ENCODE measurements around the gene CHL1. TPM values are rescaled to one million over a fixed set of nuclear protein-coding genes. Genes with fewer than 3 reads are reported as not detected.

Gene CHL1
- total and polyA plus RNA-seq, 2 donors (not counting 1 experiment from before 2014, with no cell fraction given) = 6.2 to 18.0 TPM

- no peaks in the 10 kb centered on the region for H3K36me3 ChIP-seq (replicated peaks in 1 of 2; ENCODE audit: control extremely low read depth in 1 of 2, control insufficient read depth in 1 of 2, extremely low read depth in 1 of 2, insufficient read depth in 2 of 2, low read length in 1 of 2)
- Mint-ChIP-seq H3K9me3 (ENCODE audit: insufficient read depth) (peaks cover under 1% of the 10 kb centered on the region), H3K4me3 (no peak overlapping the region), H3K27me3 (no peaks in the 10 kb centered on the region), H3K27ac (no peak overlapping the region), H3K4me1 (peaks cover 26% of the 10 kb centered on the region)
- H3K4me1 ChIP-seq (ENCODE audit: control insufficient read depth in 2 of 2, insufficient read depth in 2 of 2, low read length in 2 of 2) = peaks cover 14 to 22% of the 10 kb centered on the region in 2 donors
- H3K4me2 ChIP-seq (replicated peaks; ENCODE audit: low read depth, low read length, poor library complexity, severe bottlenecking) = no peak overlapping the region
- no peaks in the 10 kb centered on the region for H3K27me3 ChIP-seq (replicated peaks in 1 of 4; ENCODE audit: control extremely low read depth in 1 of 4, control insufficient read depth in 3 of 4, insufficient read depth in 4 of 4, low read length in 3 of 4)
- no peak overlapping the region for H3K27ac ChIP-seq (ENCODE audit: low read length in 2 of 2)
- no peak for DNase-seq
- H2AFZ ChIP-seq (ENCODE audit: insufficient read depth, low read depth, low read length, poor library complexity, severe bottlenecking) = no peak overlapping the region
- ChIA-PET POLR2A (no interaction called here), CTCF (no interaction called here)
- H3K9me3 ChIP-seq (ENCODE audit: control extremely low read depth in 1 of 3, control insufficient read depth in 2 of 3, insufficient read depth in 1 of 3, low read length in 2 of 3) = no peaks in the 10 kb centered on the region
- H3K4me3 ChIP-seq (ENCODE audit: control extremely low read depth in 1 of 5, extremely low read depth in 1 of 5, insufficient read depth in 1 of 5, low read depth in 2 of 5, low read length in 4 of 5) = no peak overlapping the region
- WGBS (ENCODE audit: insufficient coverage) = no CpG with 5 or more reads among the region's 1 CpG
- TF ChIP-seq EZH2 (IDR thresholded peaks at IDR 0.05; ENCODE audit: borderline replicate concordance, insufficient read depth, low read depth, low read length, poor library complexity, severe bottlenecking) (no peak), CTCF (IDR thresholded peaks at IDR 0.05) (no peak)
- intact Hi-C loops (cut with micrococcal nuclease) = no loop called here
- no peaks in the 10 kb centered on the region for H4K20me1 ChIP-seq (ENCODE audit: control insufficient read depth, insufficient read depth, low read length, poor library complexity, severe bottlenecking)
- no peaks in the 10 kb centered on the region for H3K79me2 ChIP-seq (ENCODE audit: control insufficient read depth, insufficient read depth, low read length)
- no peak overlapping the region for H3K9ac ChIP-seq (ENCODE audit: low read length)
- ATAC-seq (ENCODE audit: low read depth) = no peak
These were observed 51.4 kb downstream of the CHL1 start for GRCh38 chr3:247916-248315.

- Histone ChIP-seq H3K4me1 (ENCODE audit: control insufficient read depth in 2 of 2, insufficient read depth in 2 of 2, low read length in 2 of 2) (peaks cover 14 to 22% of the 10 kb centered on the region in 2 donors), H3K4me2 (replicated peaks; ENCODE audit: low read depth, low read length, poor library complexity, severe bottlenecking) (peak overlapping the region; percentile 23)
These were observed 52.4 kb downstream of the CHL1 start for GRCh38 chr3:248864-249520.

More at GRCh38 chr3:248864-249520, 52.4 kb downstream of the CHL1 start:
- intact Hi-C loops (cut with micrococcal nuclease) = no loop called here
- peaks cover 26% of the 10 kb centered on the region for H3K4me1 Mint-ChIP-seq
- DNase-seq (no peak), ATAC-seq (ENCODE audit: low read depth) (no peak)
- no peaks in the 10 kb centered on the region for H3K27me3 Mint-ChIP-seq
- no peaks in the 10 kb centered on the region for H3K9me3 Mint-ChIP-seq (ENCODE audit: insufficient read depth)
- Histone ChIP-seq H3K27me3 (replicated peaks in 1 of 4; ENCODE audit: control extremely low read depth in 1 of 4, control insufficient read depth in 3 of 4, insufficient read depth in 4 of 4, low read length in 3 of 4) (no peaks in the 10 kb centered on the region), H3K79me2 (ENCODE audit: control insufficient read depth, insufficient read depth, low read length) (no peaks in the 10 kb centered on the region), H3K9ac (ENCODE audit: low read length) (no peak overlapping the region), H4K20me1 (ENCODE audit: control insufficient read depth, insufficient read depth, low read length, poor library complexity, severe bottlenecking) (no peaks in the 10 kb centered on the region), H2AFZ (ENCODE audit: insufficient read depth, low read depth, low read length, poor library complexity, severe bottlenecking) (no peak overlapping the region), H3K36me3 (replicated peaks in 1 of 2; ENCODE audit: control extremely low read depth in 1 of 2, control insufficient read depth in 1 of 2, extremely low read depth in 1 of 2, insufficient read depth in 2 of 2, low read length in 1 of 2) (no peaks in the 10 kb centered on the region), H3K4me3 (ENCODE audit: control extremely low read depth in 1 of 5, extremely low read depth in 1 of 5, insufficient read depth in 1 of 5, low read depth in 2 of 5, low read length in 4 of 5) (no peak overlapping the region), H3K27ac (ENCODE audit: low read length in 2 of 2) (no peak overlapping the region), H3K9me3 (ENCODE audit: control extremely low read depth in 1 of 3, control insufficient read depth in 2 of 3, insufficient read depth in 1 of 3, low read length in 2 of 3) (no peaks in the 10 kb centered on the region)
- H3K4me3 Mint-ChIP-seq = no peak overlapping the region
- WGBS (ENCODE audit: insufficient coverage) = 80% methylated on average over 1 of the region's 3 CpGs
- TF ChIP-seq EZH2 (IDR thresholded peaks at IDR 0.05; ENCODE audit: borderline replicate concordance, insufficient read depth, low read depth, low read length, poor library complexity, severe bottlenecking) (no peak), CTCF (IDR thresholded peaks at IDR 0.05) (no peak)
- H3K27ac Mint-ChIP-seq = no peak overlapping the region
- POLR2A ChIA-PET = no interaction called here
- CTCF ChIA-PET = interaction anchor here (1.3 kb wide), 1 partner anchor 104 kb away, joined by 5 read pairs; no protein-coding TSS in a partner anchor
